ENCODE data around the gene SNX1. TPM values are rescaled to one million over a fixed set of nuclear protein-coding genes. Genes with fewer than 3 reads are reported as not detected.

SNX1 gene
- total and polyA plus RNA-seq, 2 donors (not counting 1 experiment from before 2014, with no cell fraction given), result 87.9 to 152 TPM

GRCh38 chr15:64110950-64111678 lies 15.3 kb downstream of the SNX1 start:
- CTCF ChIA-PET, result interaction anchor here (0.9 to 1.5 kb wide), 5 partner anchors 13 to 501 kb away, joined by 3 to 5 read pairs (median 3); partner anchors contain the start of gene CIAO2A
- Mint-ChIP-seq H3K4me3 (peak overlapping the region; percentile 74), H3K27me3 (no peaks in the 10 kb centered on the region), H3K4me1 (peaks cover 59% of the 10 kb centered on the region), H3K9me3 (ENCODE audit: insufficient read depth) (no peaks in the 10 kb centered on the region), H3K27ac (peak overlapping the region; percentile 89)
- H3K36me3 ChIP-seq (replicated peaks in 1 of 2; ENCODE audit: control extremely low read depth in 1 of 2, control insufficient read depth in 1 of 2, extremely low read depth in 1 of 2, insufficient read depth in 2 of 2, low read length in 1 of 2), result peaks cover 12 to 43% of the 10 kb centered on the region in 2 experiments
- peak overlapping the region; percentile 3 to 38 (median 16) for H3K4me3 ChIP-seq (ENCODE audit: control extremely low read depth in 1 of 5, extremely low read depth in 1 of 5, insufficient read depth in 1 of 5, low read depth in 2 of 5, low read length in 4 of 5)
- H3K79me2 ChIP-seq (ENCODE audit: control insufficient read depth, insufficient read depth, low read length), result peaks cover 91% of the 10 kb centered on the region
- no peaks in the 10 kb centered on the region for H3K9me3 ChIP-seq (ENCODE audit: control extremely low read depth in 1 of 3, control insufficient read depth in 2 of 3, insufficient read depth in 1 of 3, low read length in 2 of 3)
- POLR2A ChIA-PET, result interaction anchor here (1.1 kb wide), 1 partner anchor 17 kb away, joined by 4 read pairs; the partner anchor contains the start of gene CIAO2A
- DNase-seq (peak; percentile 73), ATAC-seq (ENCODE audit: low read depth) (peak; percentile 86)
- peaks cover 47 to 50% of the 10 kb centered on the region in 2 donors for H3K4me1 ChIP-seq (ENCODE audit: control insufficient read depth in 2 of 2, insufficient read depth in 2 of 2, low read length in 2 of 2)
- no CpG with 5 or more reads among the region's 3 CpGs for WGBS (ENCODE audit: insufficient coverage)
- intact Hi-C loops (cut with micrococcal nuclease), result loop anchor here (2.0 kb wide), 1 partner anchor 18 kb away; the partner anchor contains the start of gene CIAO2A
- H3K9ac ChIP-seq (ENCODE audit: low read length), result peak overlapping the region; percentile 42
- TF ChIP-seq CTCF (IDR thresholded peaks at IDR 0.05) (no peak), EZH2 (IDR thresholded peaks at IDR 0.05; ENCODE audit: borderline replicate concordance, insufficient read depth, low read depth, low read length, poor library complexity, severe bottlenecking) (no peak)
- peak overlapping the region; percentile 65 for H3K4me2 ChIP-seq (replicated peaks; ENCODE audit: low read depth, low read length, poor library complexity, severe bottlenecking)
- peaks cover 20% of the 10 kb centered on the region for H4K20me1 ChIP-seq (ENCODE audit: control insufficient read depth, insufficient read depth, low read length, poor library complexity, severe bottlenecking)
- peak overlapping the region; percentile 83 to 92 for H3K27ac ChIP-seq (ENCODE audit: low read length in 2 of 2)
- H2AFZ ChIP-seq (ENCODE audit: insufficient read depth, low read depth, low read length, poor library complexity, severe bottlenecking), result peak overlapping the region; percentile 30
- no peaks in the 10 kb centered on the region for H3K27me3 ChIP-seq (replicated peaks in 1 of 4; ENCODE audit: control extremely low read depth in 1 of 4, control insufficient read depth in 3 of 4, insufficient read depth in 4 of 4, low read length in 3 of 4)

GRCh38 chr15:64111679-64112050 lies 15.9 kb downstream of the SNX1 start:
- Mint-ChIP-seq H3K27ac (peak overlapping the region; percentile 89), H3K4me1 (peaks cover 56% of the 10 kb centered on the region), H3K27me3 (no peaks in the 10 kb centered on the region), H3K9me3 (ENCODE audit: insufficient read depth) (no peaks in the 10 kb centered on the region), H3K4me3 (peak overlapping the region; percentile 74)
- H3K9me3 ChIP-seq (ENCODE audit: control extremely low read depth in 1 of 3, control insufficient read depth in 2 of 3, insufficient read depth in 1 of 3, low read length in 2 of 3), result no peaks in the 10 kb centered on the region
- peak overlapping the region; percentile 65 for H3K4me2 ChIP-seq (replicated peaks; ENCODE audit: low read depth, low read length, poor library complexity, severe bottlenecking)
- DNase-seq (no peak), ATAC-seq (ENCODE audit: low read depth) (no peak)
- ChIA-PET POLR2A (interaction anchor here (1.0 to 1.1 kb wide), 2 partner anchors 18 to 22 kb away, joined by 4 to 5 read pairs; partner anchors contain the start of gene CIAO2A), CTCF (interaction anchor here (0.9 to 1.5 kb wide), 5 partner anchors 14 to 502 kb away, joined by 3 to 5 read pairs (median 3); partner anchors contain the start of gene CIAO2A)
- no peak overlapping the region for H2AFZ ChIP-seq (ENCODE audit: insufficient read depth, low read depth, low read length, poor library complexity, severe bottlenecking)
- TF ChIP-seq EZH2 (IDR thresholded peaks at IDR 0.05; ENCODE audit: borderline replicate concordance, insufficient read depth, low read depth, low read length, poor library complexity, severe bottlenecking), result no peak
- TF ChIP-seq CTCF (IDR thresholded peaks at IDR 0.05), result no peak
- H3K9ac ChIP-seq (ENCODE audit: low read length), result peak overlapping the region; percentile 42
- peaks cover 91% of the 10 kb centered on the region for H3K79me2 ChIP-seq (ENCODE audit: control insufficient read depth, insufficient read depth, low read length)
- H3K4me1 ChIP-seq (ENCODE audit: control insufficient read depth in 2 of 2, insufficient read depth in 2 of 2, low read length in 2 of 2), result peaks cover 47 to 50% of the 10 kb centered on the region in 2 donors
- H3K27me3 ChIP-seq (replicated peaks in 1 of 4; ENCODE audit: control extremely low read depth in 1 of 4, control insufficient read depth in 3 of 4, insufficient read depth in 4 of 4, low read length in 3 of 4), result no peaks in the 10 kb centered on the region
- peak overlapping the region; percentile 83 to 92 for H3K27ac ChIP-seq (ENCODE audit: low read length in 2 of 2)
- peaks cover 8 to 49% of the 10 kb centered on the region in 2 experiments for H3K36me3 ChIP-seq (replicated peaks in 1 of 2; ENCODE audit: control extremely low read depth in 1 of 2, control insufficient read depth in 1 of 2, extremely low read depth in 1 of 2, insufficient read depth in 2 of 2, low read length in 1 of 2)
- 59% methylated on average over 3 of the region's 3 CpGs for WGBS (ENCODE audit: insufficient coverage)
- H4K20me1 ChIP-seq (ENCODE audit: control insufficient read depth, insufficient read depth, low read length, poor library complexity, severe bottlenecking), result peaks cover 14% of the 10 kb centered on the region
- H3K4me3 ChIP-seq (ENCODE audit: control extremely low read depth in 1 of 5, extremely low read depth in 1 of 5, insufficient read depth in 1 of 5, low read depth in 2 of 5, low read length in 4 of 5), result peak overlapping the region in 4 of 5 experiments; percentile 6 to 38 (median 26)
- intact Hi-C loops (cut with micrococcal nuclease), result loop anchor here (2.0 kb wide), 1 partner anchor 19 kb away; the partner anchor contains the start of gene CIAO2A
